K562 (cell line): ENCODE results near the gene SLC4A11. TPM values are rescaled to one million over a fixed set of nuclear protein-coding genes. Genes with fewer than 3 reads are reported as not detected.

Experiments
- ATAC-seq: fragments of 200-7000 bp; cut with Tn5 transposase; 3 replicates; pipeline ENCODE4 v1.9.1; 2020; ENCODE audit warnings: moderate library complexity
- BruUV-seq: library from RNA; stranded (reverse); fragments of 400-500 nt; replicated peaks from 2 replicates; lab custom pipeline; 2021; lab: Mats Ljungman, UMichigan
- CTCF ChIA-PET: fragments of 300-600 bp; formaldehyde crosslinking; extraction: SDS; loops from one replicate; lab custom pipeline; 2021; ENCODE audit warnings: low intra/inter-chr PET ratio; lab: Yijun Ruan, JAX
- POLR2A ChIA-PET: fragments of 300-600, 350-650 bp; sonication (Branson Sonifier 250); formaldehyde crosslinking; extraction: SDS; loops from one replicate; lab custom pipeline; 2021; ENCODE audit warnings: antibody characterized with exemption, inconsistent platforms; lab: Yijun Ruan, JAX
- DNase-seq, 4 experiments: peaks; one replicate each; pipeline versions ENCODE4 v3.0.0 to v3.0.0-alpha.2; 2011 to 2018; ENCODE audit warnings: low spot score in 3 of 4, mixed read lengths in 3 of 4; ENCODE audit errors: extremely low read depth in 1 of 4
- FAIRE-seq: peaks from 2 replicates; lab custom pipeline; 2011; peaks lifted over from hg19 to GRCh38; lab: Jason Lieb, UNC
- H2AFZ ChIP-seq: 2 replicates; pipeline ENCODE4 v1.6.0; 2011; ENCODE audit warnings: low read depth, low read length, control low read depth, inconsistent platforms
- H3K27ac ChIP-seq: fragments of 200-600 bp; 3 replicates; pipeline ENCODE4 v1.8.0; 2011; ENCODE audit warnings: low read depth, mild to moderate bottlenecking, control low read depth, inconsistent platforms, low read length, moderate library complexity, mixed read lengths; ENCODE audit errors: extremely low read depth
- H3K27me3 ChIP-seq, 2 experiments: fragments of 300-600 bp in 1 of 2; 2 replicates in 1 of 2; 3 replicates in 1 of 2; pipeline versions ENCODE4 v1.6.0 to v1.8.0; 2011; ENCODE audit warnings: inconsistent platforms in 2 of 2, low read length in 2 of 2, mild to moderate bottlenecking in 1 of 2, mixed read lengths in 1 of 2, moderate library complexity in 1 of 2; ENCODE audit not compliant: control insufficient read depth in 2 of 2, insufficient read depth in 2 of 2
- H3K36me3 ChIP-seq: fragments of 300-600 bp; 3 replicates; pipeline ENCODE4 v1.8.0; 2011; ENCODE audit warnings: mild to moderate bottlenecking, low read length, inconsistent platforms; ENCODE audit not compliant: control insufficient read depth, insufficient read depth
- H3K4me1 ChIP-seq, 2 experiments: fragments of 200-600 bp in 1 of 2; replicated peaks in 1 of 2; 2 replicates in 1 of 2; 3 replicates in 1 of 2; pipeline versions ENCODE4 v1.5.1 to v1.8.0; 2011; ENCODE audit warnings: inconsistent platforms in 2 of 2, low read length in 2 of 2, mild to moderate bottlenecking in 1 of 2, mixed read lengths in 1 of 2, moderate library complexity in 1 of 2; ENCODE audit not compliant: control insufficient read depth in 2 of 2, insufficient read depth in 2 of 2
- H3K4me2 ChIP-seq: 2 replicates; pipeline ENCODE4 v1.6.1; 2011; ENCODE audit warnings: low read length, control low read depth, inconsistent platforms, mixed read lengths; ENCODE audit not compliant: insufficient read depth
- H3K4me3 ChIP-seq: fragments of 200-600 bp; sonication (generic), shearing (Covaris generic); 2 replicates; pipeline ENCODE4 v1.5.1; 2016; ENCODE audit warnings: control low read depth, inconsistent platforms
- H3K79me2 ChIP-seq: fragments of 200-600 bp; 3 replicates; pipeline ENCODE4 v1.8.0; 2011; ENCODE audit warnings: low read length, inconsistent platforms; ENCODE audit not compliant: control insufficient read depth, insufficient read depth
- H3K9ac ChIP-seq, 2 experiments: 2 replicates each; pipeline versions ENCODE4 v1.6.0 to v1.6.1; 2011; ENCODE audit warnings: low read depth in 2 of 2, low read length in 2 of 2, control low read depth in 1 of 2, inconsistent platforms in 1 of 2, mild to moderate bottlenecking in 1 of 2, mixed read lengths in 1 of 2; ENCODE audit not compliant: insufficient read depth in 1 of 2
- H3K9me1 ChIP-seq: one replicate; pipeline ENCODE4 v1.6.0; 2011; ENCODE audit warnings: inconsistent platforms, mild to moderate bottlenecking, low read length, moderate library complexity; ENCODE audit not compliant: control insufficient read depth, insufficient read depth
- H3K9me3 ChIP-seq: replicated peaks from 2 replicates; pipeline ENCODE4 v1.5.1; 2011; ENCODE audit warnings: low read depth, low read length, inconsistent platforms; ENCODE audit not compliant: control insufficient read depth, insufficient read depth
- H4K20me1 ChIP-seq: replicated peaks from 2 replicates; pipeline ENCODE4 v1.6.1; 2011; ENCODE audit warnings: low read length, inconsistent platforms, mixed read lengths; ENCODE audit not compliant: control insufficient read depth, insufficient read depth
- BHLHE40 ChIP-seq: IDR thresholded peaks from 2 replicates; pipeline ENCODE4 v1.6.1; 2011; ENCODE audit warnings: low read length, improper control_type of control experiment
- CBX8 ChIP-seq: fragments of 200-600 bp; sonication (generic); IDR thresholded peaks from 2 replicates; pipeline ENCODE4 v1.6.1; 2012; ENCODE audit warnings: borderline replicate concordance, mixed run types, low read depth, mild to moderate bottlenecking, moderate library complexity, mixed read lengths, low read length, control low read depth, inconsistent platforms; ENCODE audit not compliant: poor library complexity, severe bottlenecking; ENCODE audit errors: extremely low read depth
- CHD1 ChIP-seq: fragments of 200-600 bp; sonication (generic); IDR thresholded peaks from one replicate; pipeline ENCODE4 v1.6.1; 2012; ENCODE audit warnings: mild to moderate bottlenecking, moderate library complexity, low read length, inconsistent platforms
- CHD4 ChIP-seq: fragments of 200-600 bp; sonication (generic); IDR thresholded peaks from 3 replicates; pipeline ENCODE4 v1.6.1; 2012; ENCODE audit warnings: low read depth, mild to moderate bottlenecking, mixed read lengths, low read length, inconsistent platforms; ENCODE audit not compliant: insufficient read depth, insufficient replicate concordance, poor library complexity, severe bottlenecking
- GTF2E2 ChIP-seq: fragments of 200-800 bp; sonication (Bioruptor generic); IDR thresholded peaks from 2 replicates; pipeline ENCODE4 v1.6.1; 2016; ENCODE audit warnings: missing genetic modification characterization, missing compliant biosample characterization
- ID3 ChIP-seq, 2 experiments: fragments of 250-450 bp in 1 of 2; fragments of 450-650 bp in 1 of 2; sonication (Bioruptor Pico) in 1 of 2; IDR thresholded peaks; 2 replicates each; pipeline versions ENCODE4 v1.6.1 to v1.8.0; 2016 to 2021; ENCODE audit warnings: mild to moderate bottlenecking in 2 of 2, moderate library complexity in 2 of 2, missing compliant biosample characterization in 1 of 2, missing genetic modification characterization in 1 of 2
- SPI1 ChIP-seq: IDR thresholded peaks from 2 replicates; pipeline ENCODE4 v1.6.1; 2011; ENCODE audit warnings: low read depth, low read length, control low read depth, borderline replicate concordance
- ZBTB43 ChIP-seq: sonication (generic); formaldehyde crosslinking; IDR thresholded peaks from 2 replicates; pipeline ENCODE4 v1.8.0; 2023; ENCODE audit warnings: mild to moderate bottlenecking, missing genetic modification reagents
- WGBS: fragments of 100-300 bp; shearing (Covaris generic); methylation state at CpG from one replicate; pipeline ENCODE4 v1.1.6; 2016; ENCODE audit warnings: low coverage, mixed read lengths; ENCODE audit not compliant: insufficient coverage; ENCODE audit errors: missing lambda C conversion rate; 5-methylcytosine and 5-hydroxymethylcytosine counted together
- in situ Hi-C: fragments of 300-500 bp; cut with MboI; formaldehyde crosslinking; loops from 4 replicates; pipeline ENCODE4 v1.15.0; 2018; ENCODE audit warnings: inconsistent platforms, mixed read lengths
- intact Hi-C: fragments of 100-400 bp; cut with micrococcal nuclease; formaldehyde crosslinking; loops from 2 replicates; pipeline ENCODE4 v1.14.2; 2022
- polyA plus RNA-seq, 8 experiments: library from polyadenylated mRNA; depleted of rRNA in 4 of 8; stranded (reverse) in 5 of 8; unstranded in 3 of 8; fragments of >200 nt; fragmentation: Nextera tagmentation in 2 of 8; fragmentation: Illumina TruSeq in 1 of 8; extraction: Ambion mirVana in 2 of 8; extraction: Trizol in 1 of 8; gene quantifications; 2 replicates each; pipeline versions ENCODE4 v1.2.1 to v1.2.3, GENCODE V29; 2011 to 2014; ENCODE audit warnings: inconsistent platforms in 1 of 8, missing spikeins in 1 of 8
- total RNA-seq, 7 experiments: library from RNA; depleted of rRNA in 6 of 7; stranded (reverse); fragments of >200 nt in 6 of 7; fragmentation: Illumina TruSeq in 2 of 7; extraction: Trizol in 2 of 7; gene quantifications; 2 replicates each; pipeline versions ENCODE4 v1.2.1 to v1.2.3, GENCODE V29; 2011 to 2021; ENCODE audit warnings: low replicate concordance in 1 of 7

Gene SLC4A11
- total and polyA plus RNA-seq, 9 of the 15 experiments (the other 6 are each of a cell fraction or from before 2014, with no cell fraction given): 0.10 to 2.0 (median 0.20) TPM

- peak overlapping the region; percentile 90 for H3K27ac ChIP-seq
- in situ Hi-C loops: no loop called here
- peaks cover 13% of the 10 kb centered on the region; the same call in 2 of the 3 replicates for H3K36me3 ChIP-seq
- FAIRE-seq (peak; percentile 67), ATAC-seq (peak; percentile 6), DNase-seq (peak in 1 of 4 experiments; percentile 18)
- H2AFZ ChIP-seq: peak overlapping the region; percentile 95
- CTCF ChIA-PET: no interaction called here
- H4K20me1 ChIP-seq: no peaks in the 10 kb centered on the region
- no peaks in the 10 kb centered on the region for H3K9me3 ChIP-seq
- peaks cover 7 to 21% of the 10 kb centered on the region in 2 experiments; a peak in 4 of 5 replicates for H3K4me1 ChIP-seq
- peak overlapping the region; percentile 99 for H3K4me3 ChIP-seq
- TSS peak; percentile 60 for BruUV-seq
- H3K9me1 ChIP-seq: no peaks in the 10 kb centered on the region
- peaks cover 50% of the 10 kb centered on the region for H3K79me2 ChIP-seq
- no peak for TF ChIP-seq BHLHE40
- TF ChIP-seq ZBTB43 (CRISPR knock-in tag): no peak
- no peak for TF ChIP-seq CBX8
- peak; percentile 31 for TF ChIP-seq CHD1
- TF ChIP-seq GTF2E2 (tag): 0 out of 2 replicates have a peak, but pooled peaks have one; percentile 45
- TF ChIP-seq CHD4: peak; percentile 12
- TF ChIP-seq SPI1: peak; percentile 79; the same call in 1 of the 2 replicates
- no peak for TF ChIP-seq ID3 (CRISPR knock-in tag; IDR thresholded peaks at IDR 0.05)
- peak; percentile 50; the same call in 1 of the 2 replicates for TF ChIP-seq ID3 (tag; IDR thresholded peaks at IDR 0.05)
- peak overlapping the region; percentile 85 to 96 for H3K9ac ChIP-seq
- POLR2A ChIA-PET: interaction anchor here (0.6 to 1.1 kb wide), 4 partner anchors 19 to 80 kb away, joined by 3 to 5 read pairs (median 3); no protein-coding TSS in a partner anchor
- intact Hi-C loops: no loop called here
- no peaks in the 10 kb centered on the region for H3K27me3 ChIP-seq
- H3K4me2 ChIP-seq: peak overlapping the region; percentile 99
- 0% methylated on average over 10 of the region's 10 CpGs for WGBS
These were observed 30.2 kb downstream of the SLC4A11 start for GRCh38 chr20:3208786-3209256.
